ENCODE measurements around the gene STAT4. TPM values are rescaled to one million over a fixed set of nuclear protein-coding genes. Genes with fewer than 3 reads are reported as not detected.
A peak's percentile ranks its signal among the peaks of the same experiment; 100 is the strongest.

The STAT4 gene
- total RNA-seq, 4 donors from 2014 or later = 1.0 to 6.6 (median 4.4) TPM

GRCh38 chr2:190982262-190983034 lies 168.3 kb downstream of the STAT4 start:
- Histone ChIP-seq H3K9me3 (no peaks in the 10 kb centered on the region), H3K27me3 (no peaks in the 10 kb centered on the region), H3K27ac (no peak overlapping the region), H3K36me3 (peaks cover 41 to 51% of the 10 kb centered on the region in 2 donors), H3K4me1 (peaks cover 0 to 14% of the 10 kb centered on the region in 2 donors), H3K4me3 (replicated peaks in 1 of 3) (no peak overlapping the region)
- no peak for DNase-seq
- no peak for TF ChIP-seq POLR2A (IDR thresholded peaks at IDR 0.05)
- TF ChIP-seq, protein P1, sequence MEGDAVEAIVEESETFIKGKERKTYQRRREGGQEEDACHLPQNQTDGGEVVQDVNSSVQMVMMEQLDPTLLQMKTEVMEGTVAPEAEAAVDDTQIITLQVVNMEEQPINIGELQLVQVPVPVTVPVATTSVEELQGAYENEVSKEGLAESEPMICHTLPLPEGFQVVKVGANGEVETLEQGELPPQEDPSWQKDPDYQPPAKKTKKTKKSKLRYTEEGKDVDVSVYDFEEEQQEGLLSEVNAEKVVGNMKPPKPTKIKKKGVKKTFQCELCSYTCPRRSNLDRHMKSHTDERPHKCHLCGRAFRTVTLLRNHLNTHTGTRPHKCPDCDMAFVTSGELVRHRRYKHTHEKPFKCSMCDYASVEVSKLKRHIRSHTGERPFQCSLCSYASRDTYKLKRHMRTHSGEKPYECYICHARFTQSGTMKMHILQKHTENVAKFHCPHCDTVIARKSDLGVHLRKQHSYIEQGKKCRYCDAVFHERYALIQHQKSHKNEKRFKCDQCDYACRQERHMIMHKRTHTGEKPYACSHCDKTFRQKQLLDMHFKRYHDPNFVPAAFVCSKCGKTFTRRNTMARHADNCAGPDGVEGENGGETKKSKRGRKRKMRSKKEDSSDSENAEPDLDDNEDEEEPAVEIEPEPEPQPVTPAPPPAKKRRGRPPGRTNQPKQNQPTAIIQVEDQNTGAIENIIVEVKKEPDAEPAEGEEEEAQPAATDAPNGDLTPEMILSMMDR (IDR thresholded peaks at IDR 0.05) = no peak
- 92 to 93% methylated on average over 8 of the region's 8 CpGs for WGBS, 2 donors
- intact Hi-C loops (cut with DNase I) = loop anchor here (10.0 kb wide), 1 partner anchor 138 kb away; no protein-coding TSS in a partner anchor

- Histone ChIP-seq H3K9me3 (no peaks in the 10 kb centered on the region), H3K27me3 (no peaks in the 10 kb centered on the region), H3K4me3 (replicated peaks in 1 of 3) (no peak overlapping the region), H3K4me1 (peaks cover 0 to 14% of the 10 kb centered on the region in 2 donors), H3K27ac (peak overlapping the region in 1 of 3 donors; percentile 67), H3K36me3 (peaks cover 44 to 47% of the 10 kb centered on the region in 2 donors)
- no peak for DNase-seq
- TF ChIP-seq, protein P1 (IDR thresholded peaks at IDR 0.05) = no peak
- TF ChIP-seq POLR2A (IDR thresholded peaks at IDR 0.05) = no peak
- WGBS, 2 donors = 96 to 100% methylated on average over 1 of the region's 1 CpG
- intact Hi-C loops (cut with DNase I) = loop anchor here (10.0 kb wide), 1 partner anchor 137 kb away; no protein-coding TSS in a partner anchor
Measured at GRCh38 chr2:190981733-190982132, 169.1 kb downstream of the STAT4 start.

DNA sequence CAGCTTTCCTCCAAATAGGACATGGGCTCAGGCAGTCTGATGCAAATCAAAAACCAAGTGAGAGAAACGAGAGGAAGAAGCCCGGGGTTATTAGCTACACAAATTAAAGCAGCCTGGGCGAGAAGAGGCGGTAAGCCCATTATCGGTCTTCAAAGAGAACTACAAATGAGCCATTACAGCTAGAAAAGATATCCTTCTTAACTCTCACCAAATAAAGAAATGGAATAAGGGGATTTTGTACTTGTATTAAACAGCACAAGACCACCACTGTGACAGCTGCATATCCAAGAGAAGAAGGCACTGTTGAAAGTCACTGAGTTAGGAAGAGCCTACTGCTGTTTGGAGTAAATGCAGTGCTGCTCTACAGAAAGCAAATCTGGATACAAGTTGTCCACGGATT lies 169.5 kb downstream of the STAT4 start:
- Histone ChIP-seq H3K27me3 (no peaks in the 10 kb centered on the region), H3K4me1 (peaks cover 0 to 14% of the 10 kb centered on the region in 2 donors), H3K36me3 (peaks cover 44 to 47% of the 10 kb centered on the region in 2 donors), H3K27ac (peak overlapping the region in 2 of 3 donors; percentile 59 to 67), H3K9me3 (no peaks in the 10 kb centered on the region), H3K4me3 (replicated peaks in 1 of 3) (no peak overlapping the region)
- no peak for DNase-seq
- intact Hi-C loops (cut with DNase I) = loop anchor here (10.0 kb wide), 1 partner anchor 137 kb away; no protein-coding TSS in a partner anchor
- WGBS, 2 donors = 90% methylated on average over 6 of the region's 6 CpGs
- TF ChIP-seq, protein P1 (IDR thresholded peaks at IDR 0.05) = no peak
- TF ChIP-seq POLR2A (IDR thresholded peaks at IDR 0.05) = no peak

DNA sequence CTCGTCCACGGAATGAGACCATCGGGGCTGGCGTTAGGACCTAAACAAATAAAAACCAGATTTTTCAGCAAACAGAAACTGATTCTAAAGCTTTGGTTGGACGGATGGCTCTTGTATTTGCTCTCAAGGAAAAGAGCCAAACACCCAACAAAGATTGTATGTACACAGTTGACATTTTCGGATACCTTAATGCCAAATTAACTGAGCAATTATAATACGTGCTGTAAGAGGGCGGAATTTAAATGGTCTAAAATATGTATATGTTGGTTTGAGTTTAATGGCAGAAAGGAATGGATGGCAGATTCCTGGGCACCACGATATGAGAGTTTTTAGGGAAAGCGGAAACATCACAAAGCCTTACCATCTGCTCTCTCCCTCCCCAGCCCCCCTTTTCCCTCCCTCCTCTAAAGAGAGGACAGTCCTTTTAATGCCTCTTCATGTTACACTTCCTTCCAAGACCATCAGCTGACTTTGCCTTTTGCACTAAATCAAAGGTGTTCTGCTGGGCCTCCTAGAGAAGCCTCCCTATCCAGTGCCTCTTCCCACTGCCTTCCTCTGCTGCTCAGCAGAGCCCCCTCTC lies 170.1 kb downstream of the STAT4 start:
- H3K36me3 ChIP-seq = peaks cover 44 to 47% of the 10 kb centered on the region in 2 donors
- intact Hi-C loops (cut with DNase I) = loop anchor here (10.0 kb wide), 1 partner anchor 136 kb away; no protein-coding TSS in a partner anchor
- DNase-seq = no peak
- H3K4me3 ChIP-seq (replicated peaks in 1 of 3) = no peak overlapping the region
- H3K27me3 ChIP-seq = no peaks in the 10 kb centered on the region
- TF ChIP-seq POLR2A (IDR thresholded peaks at IDR 0.05) = no peak
- TF ChIP-seq, protein P1 (IDR thresholded peaks at IDR 0.05) = no peak
- H3K27ac ChIP-seq = peak overlapping the region; percentile 59 to 67 (median 64)
- no peaks in the 10 kb centered on the region for H3K9me3 ChIP-seq
- peaks cover 0 to 14% of the 10 kb centered on the region in 2 donors for H3K4me1 ChIP-seq
- WGBS, 2 donors = 62 to 63% methylated on average over 10 of the region's 10 CpGs

Data from thyroid gland (tissue), 4 donors.